ENCODE data around the gene POMT1.
A peak's percentile ranks its signal among the peaks of the same experiment; 100 is the strongest.
"Not testable (repeated sequence)": the region's sequence is repeated elsewhere in the genome, so short reads cannot be mapped to it uniquely, and the experiment has no call there.

The POMT1 gene

DNA sequence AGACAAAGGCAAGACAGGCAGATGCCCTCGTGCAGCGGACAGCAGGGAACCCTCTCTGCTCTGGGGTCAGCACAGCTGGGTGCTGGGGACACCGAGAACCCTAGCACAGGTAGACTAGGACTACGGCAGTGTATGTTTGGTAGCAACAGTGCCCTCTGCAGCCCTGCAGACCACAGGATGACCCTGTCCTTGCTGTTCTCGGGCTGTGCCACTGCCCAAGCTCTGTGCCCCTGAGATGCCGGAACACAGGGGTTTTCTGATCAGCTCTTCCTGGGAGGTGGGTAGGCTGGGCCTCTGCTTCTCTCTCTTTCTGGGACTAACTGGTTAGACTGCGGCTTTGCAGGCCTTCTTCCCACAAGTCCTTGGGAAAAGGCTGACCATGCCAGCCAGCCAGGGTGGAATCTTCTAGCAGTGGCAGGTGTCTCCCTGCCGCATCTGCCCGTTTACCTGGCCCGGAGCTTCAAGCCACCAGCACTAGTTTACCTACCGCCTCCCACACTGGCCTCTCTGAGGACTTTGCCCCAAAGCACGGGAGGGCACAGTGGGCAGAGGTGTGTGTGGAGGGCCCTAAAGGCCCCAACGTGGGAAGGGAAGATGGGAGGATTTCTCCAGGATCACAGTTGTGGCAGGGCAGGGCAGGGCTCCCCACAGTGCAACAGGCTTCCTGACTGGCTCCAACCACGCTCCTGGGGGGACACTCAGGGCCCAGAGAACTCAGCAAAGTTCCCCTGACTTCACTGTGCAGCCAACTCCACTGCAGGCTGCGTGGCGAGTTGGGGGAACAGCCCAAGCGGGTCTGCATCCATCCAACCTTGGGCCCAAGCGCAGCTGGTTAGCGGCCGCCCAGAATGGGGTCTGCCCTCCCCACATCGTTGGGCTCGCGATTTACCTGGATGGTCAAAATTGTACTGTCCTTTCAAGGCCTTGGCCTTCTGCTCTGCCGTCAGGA, 27.2 kb downstream of the POMT1 start:
- DNase-seq: no peak

DNA sequence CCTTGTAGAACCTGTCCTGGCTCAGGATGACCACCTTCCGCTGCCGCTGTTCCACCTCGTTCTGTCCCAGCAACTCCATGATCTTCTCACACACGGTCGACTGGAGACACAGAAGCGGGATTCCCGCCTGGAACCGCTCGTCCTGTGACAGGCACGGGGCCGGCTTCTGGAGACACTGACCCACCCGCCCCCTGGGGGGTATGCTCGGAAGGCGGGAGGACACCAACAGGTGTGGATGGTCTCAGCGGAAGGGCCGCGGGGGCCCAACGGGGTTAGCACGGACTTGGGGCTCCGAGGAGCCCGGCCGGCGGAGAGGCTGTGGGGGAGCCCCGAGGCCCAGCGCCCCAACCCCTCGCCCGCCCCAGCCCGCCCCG, 27.8 kb downstream of the POMT1 start:
- DNase-seq: peak; percentile 11

GRCh38 chr9:131530920-131531832, 28.5 kb downstream of the POMT1 start, which contains the start of gene UCK1:
Gene UCK1 (minus strand): TSS chr9:131531263. CDS start chr9:131531174, 89 bp downstream.
- peak; percentile 90 for DNase-seq

DNA sequence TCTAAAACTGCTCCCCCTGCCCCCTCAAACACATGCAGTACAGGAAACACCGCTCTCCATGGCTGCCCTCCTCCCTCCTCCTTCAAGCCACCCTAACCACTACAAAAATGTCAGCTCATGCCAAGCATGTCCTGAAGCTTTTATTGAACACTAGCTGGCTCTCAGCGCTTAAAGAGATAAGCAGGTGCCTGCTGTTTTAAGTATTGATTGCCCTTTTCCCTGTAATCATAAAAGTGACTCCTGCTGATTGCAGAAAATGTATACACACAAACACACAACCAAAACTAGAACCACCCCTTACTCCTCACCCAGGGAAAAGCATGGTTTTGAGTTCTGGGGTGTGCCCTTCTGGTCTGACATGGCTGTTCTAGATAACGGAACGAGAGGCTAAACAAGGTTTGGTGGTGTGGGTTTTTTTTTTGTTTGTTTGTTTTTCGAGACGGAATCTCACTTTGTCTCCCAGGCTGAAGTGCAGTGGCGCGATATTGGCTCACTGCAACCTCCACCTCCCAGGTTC, 32.1 kb downstream of the POMT1 start:
- DNase-seq: peak; percentile 83

- no peak for DNase-seq
Observed at GRCh38 chr9:131537946-131538345, 35.2 kb downstream of the POMT1 start.

DNA sequence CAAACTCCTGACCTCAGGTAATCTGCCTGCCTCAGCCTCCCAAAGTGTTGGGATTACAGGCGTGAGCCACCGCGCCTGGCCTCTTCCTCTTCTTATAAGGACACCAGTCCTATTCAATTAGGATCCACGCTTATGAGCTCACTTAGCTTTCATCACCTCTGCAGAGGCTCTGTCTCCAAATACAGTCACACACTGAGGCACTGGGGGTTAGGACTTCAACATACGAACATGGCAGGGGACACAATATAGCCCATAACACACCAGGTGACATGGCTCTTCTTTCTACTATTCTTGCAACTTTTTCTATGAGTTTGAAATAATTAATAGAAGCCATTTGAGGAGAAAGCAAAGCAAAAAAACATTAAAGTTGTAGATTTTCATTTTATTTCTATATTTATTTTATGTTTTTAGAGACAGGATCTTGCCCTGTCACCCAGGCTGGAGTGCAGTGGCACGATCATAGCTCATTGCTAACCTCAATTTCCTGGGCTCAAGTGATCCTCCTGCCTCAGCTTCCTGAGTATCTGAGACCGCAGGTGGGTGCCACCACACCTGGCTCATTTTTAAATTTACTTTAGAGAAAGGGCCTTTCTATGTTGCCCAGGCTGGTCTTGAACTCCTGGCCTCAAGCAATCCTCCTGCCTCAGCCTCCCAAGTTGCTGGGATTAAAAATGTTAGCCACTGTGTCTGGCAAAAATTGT, 36.7 kb downstream of the POMT1 start:
- no peak for DNase-seq

DNA sequence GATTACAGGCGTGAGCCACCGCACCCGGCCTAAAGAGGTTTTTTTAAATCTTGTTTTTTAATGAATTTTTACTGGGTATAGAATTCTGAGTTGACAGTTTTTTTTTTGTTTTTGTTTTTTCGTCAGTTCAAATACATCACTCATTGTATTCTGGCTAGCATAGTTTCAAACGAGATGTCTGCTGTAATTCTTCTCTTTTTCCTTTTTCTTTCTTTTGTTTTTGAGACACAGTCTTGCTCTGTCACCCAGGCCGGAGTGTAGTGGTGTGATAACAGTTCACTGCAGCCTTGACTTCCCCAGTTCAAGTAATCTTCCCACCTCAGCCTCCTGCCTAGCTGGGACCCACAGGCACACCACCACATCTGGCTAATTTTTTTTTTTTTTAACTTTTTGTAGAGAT, 40.4 kb downstream of the POMT1 start:
- DNase-seq: no peak

GRCh38 chr9:131545003-131545785, 42.5 kb downstream of the POMT1 start, which contains the start of gene PRRT1B:
Gene PRRT1B (plus strand): TSS chr9:131545523. CDS start chr9:131545616, 93 bp downstream.
- DNase-seq: no peak

GRCh38 chr9:131545786-131546335, 43.1 kb downstream of the POMT1 start:
- DNase-seq: no peak

DNA sequence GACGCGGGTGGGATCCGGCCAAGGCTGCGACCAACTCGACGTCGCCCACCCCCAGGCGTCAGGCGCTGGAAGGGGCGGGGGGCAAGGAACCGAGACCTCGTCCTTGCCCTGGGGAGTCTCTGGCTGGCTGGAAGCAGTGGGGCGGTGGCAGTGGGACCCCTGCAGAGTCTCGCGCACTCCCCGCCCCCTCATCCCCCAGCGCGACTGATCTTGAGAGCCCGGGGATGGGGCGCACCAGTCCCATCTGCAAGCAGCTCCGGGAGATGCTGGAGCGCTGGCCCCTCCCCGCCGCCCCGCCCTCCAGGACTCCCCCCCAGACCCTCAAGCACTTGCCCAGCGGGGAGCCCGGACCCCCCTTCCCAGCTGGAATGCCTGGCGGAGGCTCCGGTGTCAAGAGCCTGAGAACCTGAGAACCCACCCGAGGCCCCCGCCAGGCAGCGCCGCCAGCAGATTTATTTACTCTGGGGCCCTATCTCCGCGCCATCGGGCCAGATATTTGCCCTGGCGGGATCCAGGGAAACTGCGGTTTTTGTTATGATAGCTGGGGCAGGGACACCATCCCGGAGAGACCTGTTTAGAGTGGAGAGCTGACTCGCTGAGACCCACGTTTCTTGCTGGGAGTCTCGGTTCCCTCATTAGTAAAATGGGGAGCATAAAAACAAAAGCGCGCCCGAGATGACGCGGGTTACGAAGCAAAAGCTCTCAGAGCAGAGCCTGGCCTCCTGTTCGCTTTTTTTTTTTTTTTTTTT, 43.8 kb downstream of the POMT1 start:
- DNase-seq: peak; percentile 21

DNA sequence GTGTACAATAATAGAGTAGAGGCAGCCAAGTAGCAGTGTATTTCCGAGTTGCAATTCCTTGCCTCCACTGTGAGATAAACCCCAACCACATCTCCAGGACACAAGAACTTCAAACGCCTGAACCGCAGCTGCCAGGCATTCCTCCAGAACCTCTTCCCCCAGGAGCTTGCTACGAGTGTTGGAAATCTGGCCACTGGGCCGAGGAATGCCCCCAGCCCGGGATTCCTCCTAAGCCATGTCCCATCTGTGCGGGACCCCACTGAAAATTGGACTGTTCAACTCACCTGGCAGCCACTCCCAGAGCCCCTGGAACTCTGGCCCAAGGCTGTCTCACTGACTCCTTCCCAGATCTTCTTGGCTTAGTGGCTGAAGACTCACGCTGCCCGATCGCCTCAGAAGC, 46.5 kb downstream of the POMT1 start:
- not testable (repeated sequence) for DNase-seq

GRCh38 chr9:131550465-131550864, 47.7 kb downstream of the POMT1 start:
- not testable (repeated sequence) for DNase-seq

GRCh38 chr9:131552030-131552429, 49.3 kb downstream of the POMT1 start:
- no peak for DNase-seq

DNA sequence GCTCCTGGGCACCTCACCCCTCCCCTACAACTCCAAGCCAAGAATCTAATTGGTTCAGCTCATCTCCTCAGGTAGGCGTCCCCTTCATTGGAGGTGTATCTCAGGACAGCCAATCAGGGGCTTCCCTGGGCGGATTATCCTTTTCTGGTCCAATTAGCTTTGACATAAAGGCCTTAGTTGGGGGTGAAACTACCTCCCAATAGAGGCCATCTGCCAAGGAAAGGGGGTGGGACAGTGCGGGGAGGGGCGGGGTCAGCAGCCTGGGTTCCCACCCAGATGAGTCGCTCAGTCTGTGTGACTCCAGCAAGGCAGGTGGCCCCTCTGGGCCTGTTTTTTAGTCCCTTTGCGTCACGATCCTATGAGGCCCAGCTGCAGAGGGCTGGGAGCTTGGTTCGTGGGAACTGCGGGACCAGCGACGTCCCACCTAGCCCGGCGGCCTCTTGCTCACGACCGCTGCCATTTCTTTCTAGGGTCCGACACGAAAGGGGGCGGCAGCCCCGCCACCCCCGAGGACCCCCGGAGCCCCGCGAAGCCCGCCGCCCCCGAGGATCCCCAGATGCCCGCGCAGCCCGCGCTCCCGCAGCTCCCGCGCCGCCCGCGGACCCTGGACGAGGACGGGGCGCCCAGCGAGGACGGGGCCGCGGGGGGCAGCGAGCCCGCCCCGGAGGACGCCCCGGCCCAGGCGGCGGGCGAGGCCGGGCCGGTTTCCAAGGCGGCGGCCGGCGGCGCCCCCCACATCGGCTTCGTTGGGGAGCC, 51.5 kb downstream of the POMT1 start:
- no peak for DNase-seq

- no peak for DNase-seq
Observed at GRCh38 chr9:131554843-131555351, 52.2 kb downstream of the POMT1 start.

DNA sequence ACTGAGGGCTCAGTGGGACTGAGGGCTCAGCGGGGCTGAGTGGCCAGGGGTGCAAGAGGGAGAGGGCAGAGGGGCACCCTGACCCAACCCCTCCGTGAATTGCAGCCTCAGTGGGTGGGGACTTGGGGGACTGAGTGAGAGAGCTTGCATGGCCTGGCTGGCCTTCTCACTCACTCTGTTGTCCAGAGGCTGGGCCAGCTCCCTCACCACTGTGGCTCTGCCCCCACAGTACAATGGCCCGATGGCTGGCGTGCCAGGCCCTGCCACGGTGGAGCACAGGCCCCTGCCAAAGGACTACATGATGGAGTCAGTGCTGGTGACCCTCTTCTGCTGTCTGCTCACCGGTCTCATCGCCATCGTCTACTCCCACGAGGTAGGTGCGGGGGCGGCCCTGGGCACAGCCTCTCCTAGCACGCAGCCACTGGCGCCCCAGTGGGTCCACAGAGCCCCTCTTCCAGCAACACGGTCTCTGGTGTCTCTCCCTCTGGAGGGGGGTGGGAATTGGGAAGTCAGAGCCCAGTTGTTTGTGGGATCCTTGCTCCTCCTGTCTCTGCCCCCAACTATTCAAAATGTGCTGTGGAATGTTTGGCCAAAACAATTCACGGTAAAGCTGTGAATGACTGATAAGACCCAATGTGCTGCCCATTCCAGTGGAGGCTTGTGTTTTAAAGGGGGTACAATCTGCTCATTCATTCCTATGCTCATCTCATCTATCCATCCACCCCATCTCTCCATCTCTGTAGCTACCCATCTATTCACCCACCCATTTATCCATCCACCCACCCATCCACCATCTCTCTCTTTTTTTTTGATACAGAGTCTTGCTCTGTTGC, 53.3 kb downstream of the POMT1 start:
- no peak for DNase-seq

- no peak for DNase-seq
Observed at GRCh38 chr9:131557855-131558548, 55.3 kb downstream of the POMT1 start.

GRCh38 chr9:131559421-131560000, 56.8 kb downstream of the POMT1 start:
- no peak for DNase-seq
